GM18499 (cell line): ENCODE results near the gene RMRP.
"Not testable (repeated sequence)": the region's sequence is repeated elsewhere in the genome, so short reads cannot be mapped to it uniquely, and the experiment has no call there.

Source experiments
- ATAC-seq: cut with Tn5 transposase; IDR thresholded peaks from one replicate; pipeline ENCODE4 v1.9.1; 2021; ENCODE audit warnings: moderate number of reproducible peaks; ENCODE audit not compliant: insufficient read depth, unreplicated experiment

Gene RMRP

DNA sequence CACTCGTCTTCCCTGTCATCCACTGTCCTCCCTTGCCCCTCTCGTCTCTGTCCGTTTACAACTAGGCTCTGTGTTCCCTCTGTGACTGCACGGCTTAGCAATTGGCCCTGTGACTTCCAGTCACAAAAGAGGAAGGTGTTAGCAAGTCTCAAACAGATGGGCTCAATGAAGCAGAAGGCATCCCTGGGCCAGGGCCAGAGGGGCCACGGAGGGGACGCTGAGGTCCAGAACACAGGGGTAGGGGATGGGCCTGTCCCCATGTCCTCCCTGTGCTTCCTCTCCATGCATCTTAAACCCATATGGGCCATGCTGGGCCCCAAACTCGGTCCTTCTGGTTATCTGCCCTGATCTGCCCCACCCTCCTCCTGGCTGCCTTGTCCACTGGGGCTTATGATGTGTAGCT is 39.5 kb downstream of the RMRP start, which contains the start of gene CD72:
TSS of gene CD72 (minus strand) at position 89 of the 403 bp plus-strand sequence. CDS start 110 bp downstream, outside the sequence.
- ATAC-seq: no peak

DNA sequence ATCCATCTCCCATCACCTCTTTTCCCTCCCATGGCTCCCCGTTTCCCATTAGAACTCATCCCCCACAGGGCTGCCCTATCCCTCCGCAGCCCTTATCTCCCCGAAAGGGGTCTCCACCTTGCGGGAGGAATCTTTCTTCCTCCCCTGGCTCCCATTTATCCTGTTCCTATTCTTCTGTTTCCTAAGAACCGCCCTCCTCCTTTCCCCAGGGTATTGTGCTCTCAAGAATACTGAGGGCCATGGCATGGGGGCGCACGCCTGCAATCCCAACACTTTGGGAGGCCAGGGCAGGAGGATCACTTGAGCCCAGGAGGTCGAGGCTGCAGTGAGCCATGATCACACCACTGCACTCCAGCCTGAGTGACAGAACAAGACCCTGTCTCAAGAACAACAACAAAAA is 40.3 kb downstream of the RMRP start:
- no peak for ATAC-seq

DNA sequence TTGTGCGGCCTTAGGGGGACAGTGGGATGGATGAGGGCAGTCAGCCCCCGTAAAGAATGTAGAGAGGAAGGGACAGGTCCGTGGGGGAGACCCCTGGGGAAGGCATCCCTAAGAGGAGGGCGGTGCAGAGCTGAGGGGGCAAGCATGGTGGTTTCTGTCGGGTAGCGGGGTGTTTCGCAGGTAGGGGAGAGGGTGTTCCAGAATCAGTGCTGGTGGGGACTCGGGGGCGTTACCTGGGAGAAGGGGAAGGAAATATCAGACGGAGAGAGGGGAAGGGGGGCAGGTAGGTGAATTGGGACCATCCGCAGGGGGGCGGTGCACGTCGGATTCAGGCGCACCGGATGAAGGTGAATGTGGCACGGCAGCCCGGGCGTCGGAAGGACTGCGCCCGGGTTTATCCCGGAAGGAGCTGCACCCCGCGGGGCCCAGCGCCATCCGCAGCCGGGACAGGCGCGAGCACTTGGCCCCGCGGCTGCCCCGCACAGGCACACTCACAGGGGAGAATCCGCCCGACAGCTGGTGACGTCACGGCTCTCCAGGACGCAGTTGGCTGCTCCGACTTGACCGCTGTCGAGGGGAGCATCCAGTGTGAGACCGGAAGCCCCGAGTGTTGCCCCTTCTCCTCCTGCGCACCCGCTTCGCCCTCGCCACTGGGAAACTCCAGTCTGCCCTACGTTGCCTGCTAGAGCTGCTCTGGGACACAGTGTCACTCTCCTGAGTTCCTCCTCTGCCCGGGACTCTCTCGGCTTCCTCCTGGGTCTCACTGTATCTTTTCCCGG is 40.9 kb downstream of the RMRP start:
- ATAC-seq: no peak

GRCh38 chr9:35615981-35616680 is 41.7 kb downstream of the RMRP start:
- no peak for ATAC-seq

GRCh38 chr9:35612843-35613242 is 45.0 kb downstream of the RMRP start:
- no peak for ATAC-seq

DNA sequence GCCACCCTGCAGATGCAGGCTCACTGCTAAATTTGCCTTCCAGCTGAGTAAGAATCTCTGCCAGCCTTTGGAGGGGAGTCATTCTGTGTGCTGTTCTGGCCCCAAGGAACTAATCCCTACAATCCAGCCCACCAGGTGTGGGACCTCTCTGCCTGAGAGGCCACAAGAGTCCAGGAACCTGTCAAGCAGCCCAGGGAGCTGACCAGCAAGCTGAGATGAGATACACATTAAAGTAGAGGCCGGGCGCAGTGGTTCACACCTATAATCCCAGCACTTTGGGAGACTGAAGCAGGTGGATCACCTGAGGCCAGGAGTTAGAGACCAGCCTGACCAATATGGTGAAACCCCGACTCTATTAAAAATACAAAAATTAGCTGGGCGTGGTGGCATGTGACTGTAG is 45.8 kb downstream of the RMRP start:
- ATAC-seq: not testable (repeated sequence)

DNA sequence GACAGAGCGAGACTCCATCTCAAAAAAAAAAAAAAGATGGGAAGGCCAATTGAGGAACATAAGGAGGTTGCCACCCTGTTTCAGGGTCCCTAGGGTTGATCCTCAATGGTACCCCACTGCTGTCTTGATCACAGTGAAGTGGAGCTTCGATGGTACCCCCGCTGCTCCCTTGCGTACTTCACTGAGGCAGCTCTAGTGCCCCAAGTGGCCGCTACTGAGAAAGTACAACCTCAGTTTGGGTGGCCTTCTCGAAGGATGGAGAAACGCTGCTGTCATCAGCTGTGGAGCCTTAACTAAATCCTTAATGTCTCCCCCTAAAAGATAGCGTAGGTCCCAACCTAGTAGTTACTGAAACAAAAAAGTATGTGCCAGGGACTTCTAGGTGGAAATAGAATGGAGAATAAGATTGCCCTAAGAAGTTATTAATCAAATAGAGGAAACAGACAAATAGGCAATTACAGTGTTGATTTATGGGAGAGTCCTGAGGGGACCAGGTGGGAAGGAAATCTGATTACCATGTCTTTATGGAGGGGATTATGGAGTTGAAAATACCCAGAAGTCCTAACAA is 46.5 kb downstream of the RMRP start:
- no peak for ATAC-seq

DNA sequence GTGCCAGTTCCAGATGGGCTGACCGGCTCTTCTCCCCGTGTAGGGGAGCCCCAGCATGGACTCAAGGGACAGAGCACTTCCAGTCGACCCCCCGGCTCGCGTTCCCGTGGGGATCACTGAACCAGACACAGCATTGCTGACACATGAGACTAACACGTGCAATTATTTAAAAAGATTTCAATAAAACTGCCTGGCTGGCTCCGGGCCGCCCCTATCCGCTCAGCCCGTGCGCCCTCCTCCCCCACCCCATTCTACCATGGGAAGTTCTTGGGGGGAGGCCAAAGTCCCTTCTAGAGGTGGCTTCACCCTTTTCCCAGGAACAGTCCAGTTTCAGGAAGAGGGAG is 48.0 kb downstream of the RMRP start:
- ATAC-seq: no peak

- ATAC-seq: no peak
Measured at GRCh38 chr9:35609001-35609819, 48.6 kb downstream of the RMRP start.

DNA sequence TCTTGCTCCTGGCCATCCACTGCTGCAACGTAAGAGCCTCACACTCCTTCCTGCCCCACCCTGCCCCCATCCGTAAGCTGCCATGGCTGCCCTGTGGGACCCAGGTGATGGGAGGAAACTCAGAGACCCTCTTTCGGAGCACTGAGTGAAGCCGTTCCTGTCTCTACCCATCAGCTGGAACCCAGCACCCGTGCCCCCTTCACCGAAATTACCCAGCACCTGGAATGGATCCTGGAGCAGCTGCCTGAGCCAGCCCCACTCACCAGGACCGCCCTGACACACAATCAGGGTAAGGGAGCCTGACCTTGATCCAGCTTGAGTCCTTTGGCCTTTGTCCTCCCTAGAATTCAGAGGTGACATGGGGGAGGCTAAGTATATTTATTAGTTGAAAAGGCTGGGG is 49.6 kb downstream of the RMRP start:
- ATAC-seq: no peak
